Tibial nerve (tissue), 4 donors: ENCODE results near the gene SLC7A9. TPM values are rescaled to one million over a fixed set of nuclear protein-coding genes. Genes with fewer than 3 reads are reported as not detected.

Experiments
- DNase-seq, 2 donors: peaks; one replicate each; pipeline ENCODE4 v3.0.0-alpha.2; 2019; ENCODE audit warnings: low spot score in 2 of 2
- H3K27ac ChIP-seq, 4 donors: fragments of 200-600 bp; sonication (generic) in 3 of 4; one replicate each; pipeline ENCODE4 v1.5.1; 2017 to 2019; ENCODE audit warnings: mild to moderate bottlenecking in 1 of 4
- H3K27me3 ChIP-seq, 2 donors: fragments of 200-600 bp; sonication (generic) in 1 of 2; one replicate each; pipeline versions ENCODE4 v1.5.1 to v1.6.0; 2017 to 2019
- H3K36me3 ChIP-seq, 3 donors: fragments of 200-600 bp; sonication (generic); one replicate each; pipeline ENCODE4 v1.5.1; 2018 to 2019
- H3K4me1 ChIP-seq, 4 donors: fragments of 200-600 bp; sonication (generic) in 3 of 4; one replicate each; pipeline ENCODE4 v1.5.1; 2017 to 2019
- H3K4me3 ChIP-seq, 4 donors: fragments of 200-600 bp; sonication (generic) in 3 of 4; one replicate each; pipeline ENCODE4 v1.5.1; 2017 to 2019; ENCODE audit warnings: mild to moderate bottlenecking in 1 of 4, moderate library complexity in 1 of 4
- H3K9me3 ChIP-seq, 4 donors: fragments of 200-600 bp; sonication (generic) in 3 of 4; one replicate each; pipeline ENCODE4 v1.5.1; 2017 to 2019
- CTCF ChIP-seq, 5 experiments: fragments of 200-600 bp in 3 of 5; fragments of 450-650 bp in 2 of 5; sonication (generic) in 3 of 5; IDR thresholded peaks; one replicate each; pipeline ENCODE4 v1.5.1; 2016 to 2019; ENCODE audit warnings: antibody characterized with exemption in 5 of 5, mild to moderate bottlenecking in 3 of 5, moderate library complexity in 2 of 5
- EP300 ChIP-seq, 2 donors: sonication (generic); formaldehyde crosslinking; IDR thresholded peaks; one replicate each; pipeline ENCODE4 v1.6.1; 2017; ENCODE audit warnings: antibody characterized with exemption in 2 of 2, mild to moderate bottlenecking in 1 of 2
- POLR2A ChIP-seq, 2 donors: fragments of 450-650 bp; IDR thresholded peaks; one replicate each; pipeline ENCODE4 v1.6.1; 2017; ENCODE audit warnings: antibody characterized with exemption in 2 of 2, mild to moderate bottlenecking in 2 of 2, moderate library complexity in 2 of 2
- WGBS, 2 donors: methylation state at CpG; one replicate each; pipeline ENCODE4 v1.1.5; 2018; 5-methylcytosine and 5-hydroxymethylcytosine counted together
- total RNA-seq, 4 donors: library from RNA; depleted of rRNA; stranded (reverse); fragments of >200 nt; gene quantifications; one replicate each; pipeline ENCODE4 v1.1.0, GENCODE V29; 2016

SLC7A9 gene
- total RNA-seq, 4 donors from 2014 or later = 1.6 TPM; not detected in 3

GRCh38 chr19:32819419-32820400 lies 49.9 kb downstream of the SLC7A9 start:
- no peaks in the 10 kb centered on the region for H3K27me3 ChIP-seq
- H3K4me1 ChIP-seq = no peaks in the 10 kb centered on the region
- peaks cover 0 to 5% (median 0%) of the 10 kb centered on the region in 4 donors for H3K9me3 ChIP-seq
- TF ChIP-seq CTCF (IDR thresholded peaks at IDR 0.05) (no peak), POLR2A (IDR thresholded peaks at IDR 0.05) (no peak), EP300 (IDR thresholded peaks at IDR 0.05) (no peak)
- no peak for DNase-seq
- WGBS, 2 donors = 57 to 59% methylated on average over 17 of the region's 17 CpGs
- no peaks in the 10 kb centered on the region for H3K36me3 ChIP-seq
- no peak overlapping the region for H3K27ac ChIP-seq
- H3K4me3 ChIP-seq = no peak overlapping the region

DNA sequence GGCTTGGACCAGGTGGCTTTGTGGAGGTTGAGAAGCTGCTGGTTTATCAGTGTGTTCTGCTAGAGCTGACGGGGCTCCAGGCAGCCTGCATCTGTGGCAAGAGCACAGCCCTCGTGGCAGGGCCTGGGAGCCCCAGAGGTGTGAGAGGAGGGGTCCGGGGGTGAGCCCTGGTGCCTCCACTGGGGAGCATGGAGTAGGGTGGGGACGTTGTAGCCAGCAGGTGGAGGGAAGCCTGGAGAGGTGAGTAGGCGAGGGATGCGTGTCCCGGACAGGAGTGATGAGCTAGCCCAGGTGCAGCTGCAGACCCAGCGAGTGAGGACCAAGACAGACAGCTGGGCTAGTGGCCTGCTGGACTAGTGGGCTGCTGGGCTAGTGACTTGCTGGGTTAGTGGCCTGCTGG lies 51.0 kb downstream of the SLC7A9 start:
- no peak overlapping the region for H3K27ac ChIP-seq
- no peaks in the 10 kb centered on the region for H3K36me3 ChIP-seq
- no peaks in the 10 kb centered on the region for H3K27me3 ChIP-seq
- peaks cover 0 to under 1% (median 0%) of the 10 kb centered on the region in 4 donors for H3K9me3 ChIP-seq
- TF ChIP-seq EP300 (IDR thresholded peaks at IDR 0.05) (no peak), POLR2A (IDR thresholded peaks at IDR 0.05) (no peak)
- no peak for DNase-seq
- no peaks in the 10 kb centered on the region for H3K4me1 ChIP-seq
- 87 to 89% methylated on average over 8 of the region's 8 CpGs for WGBS, 2 donors
- H3K4me3 ChIP-seq = no peak overlapping the region

DNA sequence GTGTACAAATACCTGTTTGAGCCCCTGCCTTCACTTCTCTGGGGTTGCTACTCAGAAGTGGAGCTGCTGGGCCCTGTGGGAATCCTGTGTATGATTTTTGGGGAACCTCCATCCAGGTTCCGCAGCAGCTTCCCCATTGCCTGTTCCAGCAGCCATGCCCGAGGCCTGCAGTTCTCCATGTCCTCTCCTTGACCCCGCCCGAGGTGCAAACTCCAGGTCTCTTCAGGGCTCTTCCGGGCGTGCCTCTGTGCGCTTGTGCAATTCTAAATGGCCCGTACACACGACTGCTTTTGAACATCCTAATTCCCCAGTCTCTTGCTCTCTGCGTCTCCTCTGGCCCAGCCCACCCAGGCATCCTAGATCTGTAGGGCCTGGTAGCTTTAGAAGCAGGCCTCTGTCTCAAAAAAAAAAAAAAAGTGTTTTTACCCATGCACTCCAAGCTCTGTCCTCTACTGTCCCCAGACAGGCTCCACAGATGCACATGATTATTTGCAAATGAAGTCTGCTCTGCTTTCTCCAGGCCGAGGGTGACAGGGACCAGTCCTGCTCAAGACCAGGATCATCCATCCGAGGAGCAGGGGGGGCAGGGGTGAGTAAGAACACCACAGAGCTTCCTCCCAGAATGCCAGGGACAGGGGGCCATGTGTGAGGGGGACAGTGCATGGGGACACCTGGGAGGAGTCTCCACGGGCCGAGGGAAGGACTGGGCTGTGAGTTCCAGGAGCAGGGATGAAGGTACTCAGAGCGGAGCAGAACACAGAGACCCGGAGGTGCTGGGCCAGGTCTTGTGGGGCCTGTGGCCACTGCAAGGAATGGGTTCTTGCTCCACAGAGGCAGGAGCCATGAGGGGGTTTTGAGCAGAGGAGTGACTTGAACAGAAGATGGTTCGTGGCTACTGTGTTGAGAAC lies 51.7 kb downstream of the SLC7A9 start:
- H3K27ac ChIP-seq = no peak overlapping the region
- DNase-seq = no peak
- no peak overlapping the region for H3K4me3 ChIP-seq
- H3K9me3 ChIP-seq = no peaks in the 10 kb centered on the region
- H3K4me1 ChIP-seq = no peaks in the 10 kb centered on the region
- WGBS, 2 donors = 83 to 84% methylated on average over 17 of the region's 17 CpGs
- H3K27me3 ChIP-seq = no peaks in the 10 kb centered on the region
- H3K36me3 ChIP-seq = no peaks in the 10 kb centered on the region
- TF ChIP-seq EP300 (IDR thresholded peaks at IDR 0.05) = no peak
- no peak for TF ChIP-seq POLR2A (IDR thresholded peaks at IDR 0.05)
- no peak for TF ChIP-seq CTCF (IDR thresholded peaks at IDR 0.05)

DNA sequence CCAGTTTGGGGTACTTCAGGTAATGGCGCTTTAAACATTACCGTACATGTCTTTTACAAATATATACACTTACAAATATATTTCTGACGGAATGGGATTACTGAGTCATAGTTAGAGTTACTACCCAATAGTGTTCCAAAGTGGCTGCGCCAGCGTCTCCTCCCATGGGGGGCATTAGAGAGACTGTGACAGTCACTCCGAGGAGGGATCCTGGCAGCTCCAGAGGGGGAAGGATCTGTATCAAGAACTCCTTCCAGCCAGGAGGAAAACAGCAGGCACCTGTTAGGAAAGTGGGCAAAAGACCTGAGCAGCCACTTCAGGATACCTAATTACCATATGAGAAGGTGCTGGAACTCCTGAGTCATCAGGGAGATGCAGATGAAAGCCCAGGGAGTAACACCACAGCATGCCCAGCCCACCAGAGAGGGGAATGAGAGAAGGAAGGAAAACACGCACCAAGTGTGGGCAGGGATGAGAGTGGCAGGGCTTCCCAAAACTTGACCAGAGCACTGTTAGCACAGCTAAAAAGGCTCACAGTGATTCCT lies 52.9 kb downstream of the SLC7A9 start:
- H3K4me3 ChIP-seq = no peak overlapping the region
- no peak for DNase-seq
- 56 to 63% methylated on average over 7 of the region's 7 CpGs for WGBS, 2 donors
- TF ChIP-seq EP300 (IDR thresholded peaks at IDR 0.05) (no peak), POLR2A (IDR thresholded peaks at IDR 0.05) (no peak), CTCF (IDR thresholded peaks at IDR 0.05) (no peak)
- no peaks in the 10 kb centered on the region for H3K36me3 ChIP-seq
- no peaks in the 10 kb centered on the region for H3K4me1 ChIP-seq
- H3K27ac ChIP-seq = no peak overlapping the region
- no peaks in the 10 kb centered on the region for H3K9me3 ChIP-seq
- H3K27me3 ChIP-seq = no peaks in the 10 kb centered on the region

DNA sequence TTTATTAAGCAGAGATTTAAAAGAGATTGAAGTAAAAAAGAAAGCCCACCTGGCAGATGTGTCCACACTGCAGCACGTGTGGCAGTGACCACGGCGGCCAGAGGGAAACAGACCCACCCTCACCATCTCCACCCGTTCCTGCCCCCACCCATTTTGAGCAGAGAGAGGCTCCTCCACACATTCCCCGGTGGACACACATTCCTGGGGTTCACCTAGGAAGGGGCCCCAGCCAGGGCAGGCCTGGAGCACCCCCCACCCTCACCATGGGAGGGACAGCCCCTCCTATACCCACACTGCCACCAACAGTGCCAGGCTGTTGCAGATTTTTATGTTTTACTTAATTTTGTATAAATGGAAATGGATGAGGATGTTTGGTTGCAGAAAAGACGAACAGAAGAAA lies 54.9 kb downstream of the SLC7A9 start:
- no peaks in the 10 kb centered on the region for H3K27me3 ChIP-seq
- H3K4me3 ChIP-seq = no peak overlapping the region
- no peaks in the 10 kb centered on the region for H3K9me3 ChIP-seq
- no peak for TF ChIP-seq POLR2A (IDR thresholded peaks at IDR 0.05)
- no peak for TF ChIP-seq EP300 (IDR thresholded peaks at IDR 0.05)
- TF ChIP-seq CTCF (IDR thresholded peaks at IDR 0.05) = no peak
- WGBS, 2 donors = 72 to 73% methylated on average over 6 of the region's 6 CpGs
- H3K4me1 ChIP-seq = no peaks in the 10 kb centered on the region
- H3K36me3 ChIP-seq = no peaks in the 10 kb centered on the region
- DNase-seq = no peak
- H3K27ac ChIP-seq = no peak overlapping the region
